Naive thymus-derived CD8-positive, alpha-beta T cell (primary cell): Measurements from ENCODE around the gene IFNE. TPM values are rescaled to one million over a fixed set of nuclear protein-coding genes. Genes with fewer than 3 reads are reported as not detected.

Source experiments
- ATAC-seq, 2 donors: fragments of 150-1000 bp; cut with Tn5 transposase in 1 of 2; sonication (Bioruptor Pico), chemical (Tn5 transposase) in 1 of 2; 1 replicate in 1 of 2; 2 replicates in 1 of 2; pipeline ENCODE4 v1.10.0; 2021; ENCODE audit warnings: mild to moderate bottlenecking in 2 of 2, moderate library complexity in 2 of 2
- POLR2A ChIA-PET: fragments of 350-600 bp; sonication (Branson Sonifier 250); formaldehyde crosslinking; loops from one replicate; lab custom pipeline; 2021; ENCODE audit warnings: antibody characterized with exemption; lab: Charles Lee
- DNase-seq, 10 donors: peaks; one replicate each; pipeline versions ENCODE4 v3.0.0 to v3.0.0-alpha.2; 2020 to 2022
- H3K27ac Mint-ChIP-seq, 10 donors: one replicate each; pipeline ENCODE4 v1.8.0; 2020 to 2022; ENCODE audit warnings: mild to moderate bottlenecking in 10 of 10, mixed read lengths in 10 of 10, moderate library complexity in 4 of 10, inconsistent platforms in 1 of 10
- H3K27me3 Mint-ChIP-seq, 5 donors: one replicate each; pipeline ENCODE4 v1.8.0; 2021 to 2022; ENCODE audit warnings: mixed read lengths in 5 of 5
- H3K36me3 Mint-ChIP-seq, 3 donors: one replicate each; pipeline ENCODE4 v1.8.0; 2020 to 2022; ENCODE audit warnings: mixed read lengths in 3 of 3, mild to moderate bottlenecking in 2 of 3, inconsistent platforms in 1 of 3
- H3K4me1 Mint-ChIP-seq, 4 donors: one replicate each; pipeline ENCODE4 v1.8.0; 2021 to 2022; ENCODE audit warnings: mixed read lengths in 4 of 4
- H3K4me3 Mint-ChIP-seq, 10 donors: one replicate each; pipeline ENCODE4 v1.8.0; 2020 to 2022; ENCODE audit warnings: mild to moderate bottlenecking in 10 of 10, mixed read lengths in 10 of 10, moderate library complexity in 6 of 10, inconsistent platforms in 1 of 10
- H3K9me3 Mint-ChIP-seq, 9 donors: one replicate each; pipeline ENCODE4 v1.8.0; 2020 to 2022; ENCODE audit warnings: mixed read lengths in 9 of 9, mild to moderate bottlenecking in 3 of 9, inconsistent platforms in 1 of 9, moderate library complexity in 1 of 9
- polyA plus RNA-seq, 3 donors: library from polyadenylated mRNA; unstranded; fragments of 300-500 nt; fragmentation: Illumina TruSeq; gene quantifications; one replicate each; pipeline ENCODE4 v1.2.3, GENCODE V29; 2021
- total RNA-seq, 8 experiments: library from RNA in 2 of 8; stranded (reverse) in 2 of 8; gene quantifications; one replicate each; pipeline ENCODE4 v1.2.3 and lab custom pipeline; 2021 to 2026

Gene IFNE
- total and polyA plus RNA-seq, 5 experiments from 2014 or later: 0.23 to 0.44 TPM; not detected in 3

DNA sequence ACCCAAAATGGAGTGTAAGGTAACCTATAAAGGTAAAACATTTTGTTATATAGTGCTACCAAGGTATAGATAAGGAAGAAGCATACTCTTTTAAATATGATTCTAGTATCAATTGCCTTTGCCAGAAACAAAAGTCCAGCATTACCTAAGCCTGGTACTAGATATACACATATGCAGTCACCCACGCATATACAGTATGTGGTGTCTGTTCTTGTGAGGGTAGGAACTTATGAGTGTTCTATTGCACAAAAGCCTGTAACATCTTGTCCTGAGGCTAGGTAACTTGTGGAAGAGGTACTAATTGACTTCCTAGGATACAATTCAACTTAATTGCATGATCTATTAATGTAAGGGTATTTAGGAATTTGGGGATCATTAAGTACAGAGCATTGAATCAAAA is 31.3 kb upstream of the IFNE start:
- POLR2A ChIA-PET: interaction anchor here (0.7 kb wide), 1 partner anchor 63 kb away, joined by 4 read pairs; no protein-coding TSS in a partner anchor
- H3K4me1 Mint-ChIP-seq: peaks cover 0 to 12% (median 2%) of the 10 kb centered on the region in 4 donors

DNA sequence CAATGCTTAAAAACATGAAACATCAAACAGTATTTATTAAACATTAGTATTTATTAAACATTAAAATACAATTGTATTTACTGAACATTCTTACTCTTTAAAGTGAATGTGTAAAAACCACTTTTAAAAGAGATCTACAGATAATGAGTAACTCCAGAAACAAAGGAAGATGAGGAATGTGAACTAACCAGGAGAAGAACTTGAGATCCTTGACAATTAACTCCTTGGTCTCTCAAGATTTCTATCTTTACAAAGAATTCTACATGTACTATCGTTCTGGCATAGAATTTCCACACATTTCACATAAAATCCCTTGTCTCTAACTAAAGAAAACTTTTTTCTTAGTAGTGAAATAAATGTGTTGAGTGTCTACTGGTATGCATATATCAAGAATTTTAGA is 28.7 kb upstream of the IFNE start:
- H3K4me3 Mint-ChIP-seq: no peak overlapping the region
- H3K27me3 Mint-ChIP-seq: no peaks in the 10 kb centered on the region
- no peak overlapping the region for H3K27ac Mint-ChIP-seq
- H3K9me3 Mint-ChIP-seq: no peaks in the 10 kb centered on the region
- POLR2A ChIA-PET: no interaction called here
- no peak for DNase-seq
- H3K4me1 Mint-ChIP-seq: peaks cover 0 to 18% (median 5%) of the 10 kb centered on the region in 4 donors
- peaks cover 0 to 1% (median 0%) of the 10 kb centered on the region in 3 donors for H3K36me3 Mint-ChIP-seq
- ATAC-seq: no peak

More for the DNA sequence above, 31.3 kb upstream of the IFNE start:
- DNase-seq (no peak), ATAC-seq (no peak)
- Mint-ChIP-seq H3K36me3 (peaks cover 0 to 1% (median 0%) of the 10 kb centered on the region in 3 donors), H3K27ac (no peak overlapping the region), H3K9me3 (no peaks in the 10 kb centered on the region), H3K4me3 (no peak overlapping the region), H3K27me3 (no peaks in the 10 kb centered on the region)

DNA sequence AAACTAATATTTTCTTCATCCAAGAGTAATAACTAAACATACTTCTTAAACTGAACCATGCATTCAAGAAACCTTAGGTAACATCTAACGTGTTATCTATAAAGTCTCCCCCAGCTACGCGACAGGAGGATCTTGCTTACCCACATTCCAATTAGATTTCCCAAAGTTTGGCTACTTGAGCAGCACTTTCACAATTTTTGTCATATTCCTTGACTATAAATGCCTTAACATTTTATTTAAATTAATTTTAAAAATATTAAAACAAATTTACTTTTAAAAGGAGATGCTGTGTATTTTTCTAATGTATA is 25.3 kb upstream of the IFNE start:
- H3K36me3 Mint-ChIP-seq: peaks cover 0 to 1% (median 0%) of the 10 kb centered on the region in 3 donors
- ATAC-seq (no peak), DNase-seq (no peak)
- H3K27ac Mint-ChIP-seq: no peak overlapping the region
- peaks cover 0 to 16% (median 5%) of the 10 kb centered on the region in 4 donors for H3K4me1 Mint-ChIP-seq
- H3K27me3 Mint-ChIP-seq: no peaks in the 10 kb centered on the region
- H3K9me3 Mint-ChIP-seq: no peaks in the 10 kb centered on the region
- POLR2A ChIA-PET: no interaction called here
- H3K4me3 Mint-ChIP-seq: no peak overlapping the region

DNA sequence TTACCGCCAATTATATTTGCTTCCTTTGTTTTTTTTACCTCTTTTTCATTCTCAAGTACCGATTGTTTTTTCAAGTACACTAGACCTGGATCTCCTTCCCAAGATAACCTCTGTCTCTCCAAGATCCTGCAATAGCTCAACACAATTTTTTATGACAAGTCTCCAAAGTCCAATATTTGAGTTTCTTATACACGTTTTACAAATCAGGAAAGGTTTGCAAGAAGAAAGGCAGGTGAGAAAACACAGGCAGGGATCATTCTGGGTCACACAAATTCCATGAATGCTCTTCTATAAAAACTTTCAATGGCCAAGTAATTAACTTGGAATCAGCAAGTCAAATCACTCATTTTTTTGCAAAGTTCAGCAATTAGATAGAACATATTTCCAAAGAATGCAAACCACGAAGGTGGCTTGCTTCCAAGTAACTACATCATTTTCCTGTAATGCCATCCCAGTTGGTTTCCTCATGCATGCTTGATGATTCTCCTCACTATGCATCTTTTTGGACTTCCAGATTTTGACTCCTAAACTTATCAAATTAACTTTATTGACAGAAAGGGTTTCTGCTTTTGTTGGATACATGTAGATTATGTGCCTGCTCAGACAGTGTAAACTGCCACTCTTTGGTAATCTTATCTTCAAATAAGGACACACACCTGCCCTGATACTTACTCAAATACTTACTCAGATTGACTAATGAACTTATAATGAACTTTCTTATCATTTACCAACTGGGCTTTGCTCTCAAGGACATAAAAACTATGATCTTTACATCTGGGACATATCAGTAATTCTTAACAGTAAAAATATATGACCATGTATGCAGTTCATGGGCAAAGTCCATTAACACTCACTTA is 24.7 kb upstream of the IFNE start:
- Mint-ChIP-seq H3K9me3 (no peaks in the 10 kb centered on the region), H3K27ac (peak overlapping the region in 3 of 10 donors; percentile 0 to 51 (median 25)), H3K27me3 (no peaks in the 10 kb centered on the region), H3K4me3 (peak overlapping the region in 1 of 10 donors; percentile 16), H3K36me3 (peaks cover 0 to 1% (median 0%) of the 10 kb centered on the region in 3 donors), H3K4me1 (peaks cover 0 to 12% (median 5%) of the 10 kb centered on the region in 4 donors)
- POLR2A ChIA-PET: interaction anchor here (0.6 kb wide), 1 partner anchor 77 kb away, joined by 4 read pairs; no protein-coding TSS in a partner anchor
- DNase-seq (no peak), ATAC-seq (no peak)

DNA sequence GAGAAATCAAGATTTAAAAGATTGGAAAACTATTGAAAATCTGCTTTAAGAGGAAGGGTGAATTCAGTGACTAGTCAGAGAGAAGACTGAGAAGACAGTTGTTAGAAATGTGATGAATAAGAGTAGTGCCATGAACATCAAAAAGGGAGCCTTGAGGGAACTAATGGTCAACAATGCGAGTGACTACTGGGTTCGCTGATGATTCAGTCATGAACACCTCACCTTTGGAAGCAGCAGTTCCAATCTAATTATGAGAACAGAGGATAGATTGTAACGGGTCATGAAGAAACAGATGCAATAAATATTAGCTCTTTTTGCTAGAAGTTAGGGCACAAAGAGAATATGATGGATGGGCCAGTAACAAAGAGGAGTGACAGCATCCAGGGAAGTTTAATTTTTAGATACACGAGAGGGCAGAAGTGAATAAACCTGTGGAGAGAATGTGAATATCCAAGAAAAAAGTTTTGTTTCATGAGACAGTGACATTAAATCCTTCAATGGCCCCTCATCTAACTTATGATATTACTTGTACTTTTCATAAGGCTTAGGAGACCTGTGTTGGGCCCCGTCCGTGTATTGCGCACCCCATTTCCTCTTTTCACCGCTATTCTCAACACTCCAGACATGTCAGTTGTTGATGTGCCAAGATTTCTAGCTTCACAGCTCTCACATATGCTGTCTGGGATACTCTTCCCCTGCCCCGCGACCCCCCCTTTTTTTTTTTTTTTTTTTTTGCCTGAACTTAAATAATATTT is 23.5 kb upstream of the IFNE start:
- Mint-ChIP-seq H3K27ac (no peak overlapping the region), H3K4me1 (peaks cover 0 to 10% (median 5%) of the 10 kb centered on the region in 4 donors), H3K9me3 (no peaks in the 10 kb centered on the region), H3K36me3 (no peaks in the 10 kb centered on the region), H3K27me3 (no peaks in the 10 kb centered on the region), H3K4me3 (peak overlapping the region in 4 of 10 donors; percentile 9 to 38 (median 23))
- ATAC-seq: peak in 1 of 2 donors; percentile 32
- peak in 1 of 10 donors; percentile 2 for DNase-seq
- POLR2A ChIA-PET: no interaction called here

DNA sequence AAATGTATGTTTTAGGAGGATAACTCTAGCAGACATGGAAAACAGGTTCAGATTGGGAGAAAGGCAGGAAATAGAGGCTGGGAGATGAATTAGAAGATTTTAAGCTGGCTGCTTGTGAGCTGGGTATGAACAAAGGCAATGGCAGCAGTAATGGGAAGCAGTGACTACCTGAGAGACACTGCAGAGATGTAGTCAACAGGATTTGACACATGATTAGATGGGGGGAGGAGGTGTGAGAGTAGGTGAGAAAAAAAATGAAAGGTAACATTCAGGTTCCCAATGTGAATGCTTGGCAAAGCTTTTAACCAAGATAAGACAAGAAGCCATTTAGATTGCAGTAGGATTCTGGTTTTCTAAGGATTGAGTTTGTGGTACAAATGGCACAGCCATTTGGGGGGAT is 22.8 kb upstream of the IFNE start:
- Mint-ChIP-seq H3K4me1 (peaks cover 0 to 10% (median 5%) of the 10 kb centered on the region in 4 donors), H3K27me3 (no peaks in the 10 kb centered on the region), H3K4me3 (no peak overlapping the region), H3K9me3 (no peaks in the 10 kb centered on the region), H3K36me3 (no peaks in the 10 kb centered on the region), H3K27ac (no peak overlapping the region)
- POLR2A ChIA-PET: no interaction called here
- DNase-seq (no peak), ATAC-seq (no peak)

DNA sequence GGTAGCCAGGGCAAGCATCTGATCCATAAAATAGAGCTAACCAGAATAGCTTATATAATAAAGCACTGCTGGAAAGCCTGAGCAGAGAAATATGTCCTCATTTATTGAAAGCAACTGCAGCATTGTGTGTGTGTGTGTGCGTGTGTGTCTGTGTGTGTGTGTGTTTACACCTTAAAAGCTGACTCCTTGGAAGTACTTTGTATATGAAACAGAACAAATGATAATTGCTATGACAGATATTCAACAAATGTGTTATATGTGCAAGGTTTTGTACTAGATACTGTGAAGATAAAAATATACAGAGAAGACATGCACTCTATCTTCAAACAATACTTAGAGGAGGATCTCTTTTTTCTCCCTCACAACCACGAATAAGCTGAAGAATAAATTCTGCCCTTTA is 22.0 kb upstream of the IFNE start:
- no peak overlapping the region for H3K4me3 Mint-ChIP-seq
- DNase-seq (no peak), ATAC-seq (no peak)
- H3K27me3 Mint-ChIP-seq: no peaks in the 10 kb centered on the region
- H3K4me1 Mint-ChIP-seq: peaks cover 0 to 10% (median 5%) of the 10 kb centered on the region in 4 donors
- no peaks in the 10 kb centered on the region for H3K9me3 Mint-ChIP-seq
- POLR2A ChIA-PET: interaction anchor here (0.6 kb wide), 1 partner anchor 10 kb away, joined by 3 read pairs; no protein-coding TSS in a partner anchor
- H3K36me3 Mint-ChIP-seq: no peaks in the 10 kb centered on the region
- H3K27ac Mint-ChIP-seq: no peak overlapping the region

DNA sequence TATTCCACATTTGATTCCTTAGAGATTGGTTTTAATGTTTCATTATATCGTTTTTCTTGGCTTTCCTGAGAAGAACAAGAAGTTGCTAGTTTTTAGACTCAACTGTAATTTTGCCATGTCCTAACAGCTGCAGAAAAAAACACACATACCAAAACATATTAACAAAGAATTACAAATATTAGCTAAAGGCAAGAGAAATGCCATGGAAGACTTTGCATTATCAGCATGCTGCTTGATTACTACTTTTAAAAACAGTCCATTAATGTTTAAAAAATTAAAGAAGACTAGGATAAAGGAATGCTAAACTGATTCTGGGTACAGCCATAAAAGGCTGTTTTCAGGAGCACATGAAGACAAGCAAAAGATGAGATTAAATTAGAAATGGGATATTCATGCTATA is 20.5 kb upstream of the IFNE start:
- Mint-ChIP-seq H3K36me3 (no peaks in the 10 kb centered on the region), H3K27ac (peak overlapping the region in 1 of 10 donors; percentile 58), H3K9me3 (no peaks in the 10 kb centered on the region), H3K27me3 (no peaks in the 10 kb centered on the region), H3K4me3 (no peak overlapping the region), H3K4me1 (peaks cover 0 to 10% (median 5%) of the 10 kb centered on the region in 4 donors)
- POLR2A ChIA-PET: no interaction called here
- no peak for ATAC-seq
- DNase-seq: no peak

DNA sequence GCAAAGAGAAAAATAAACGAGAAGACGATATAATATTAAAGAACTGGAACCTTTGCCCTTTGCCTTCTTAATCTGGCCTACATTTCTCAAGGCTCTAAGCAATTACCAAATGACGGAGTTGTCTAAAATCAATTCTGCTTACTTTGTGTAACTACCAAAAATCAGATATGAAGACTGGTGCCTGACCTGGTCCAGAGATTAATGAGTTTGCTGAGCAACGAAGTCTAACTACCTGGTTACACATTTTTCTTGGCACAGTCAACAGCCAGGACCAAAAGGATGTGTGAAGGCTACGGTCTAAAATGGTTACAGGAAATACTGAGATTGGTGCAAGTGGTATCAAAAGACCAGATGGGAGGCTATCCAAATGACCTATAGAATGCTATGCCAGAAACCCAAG is 17.8 kb upstream of the IFNE start:
- POLR2A ChIA-PET: no interaction called here

DNA sequence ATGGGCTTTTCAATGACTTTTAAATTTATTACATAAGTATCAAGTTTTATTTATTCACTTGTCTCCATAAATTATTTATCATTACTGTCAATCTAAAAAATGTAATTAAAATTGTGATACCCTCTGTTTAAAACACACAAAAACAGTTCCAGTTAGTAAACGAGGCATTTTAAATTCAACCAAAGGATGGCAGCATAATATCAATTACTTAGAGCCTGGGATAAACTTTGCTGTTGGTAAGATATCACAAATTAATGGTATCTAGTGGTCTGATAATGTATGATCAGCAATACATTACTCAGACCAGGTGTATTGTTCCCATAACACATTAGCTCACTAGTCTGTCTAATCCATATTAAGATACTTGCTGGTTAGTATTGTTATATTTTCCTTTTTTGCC is 9.6 kb upstream of the IFNE start:
- Mint-ChIP-seq H3K9me3 (no peaks in the 10 kb centered on the region), H3K27me3 (peaks cover 0 to 14% (median 3%) of the 10 kb centered on the region in 5 donors)

More for the DNA sequence above, 17.8 kb upstream of the IFNE start:
- Mint-ChIP-seq H3K27me3 (no peaks in the 10 kb centered on the region), H3K4me1 (peaks cover 0 to 9% (median 5%) of the 10 kb centered on the region in 4 donors), H3K27ac (no peak overlapping the region), H3K36me3 (no peaks in the 10 kb centered on the region), H3K4me3 (no peak overlapping the region), H3K9me3 (no peaks in the 10 kb centered on the region)
- no peak for ATAC-seq
- no peak for DNase-seq

DNA sequence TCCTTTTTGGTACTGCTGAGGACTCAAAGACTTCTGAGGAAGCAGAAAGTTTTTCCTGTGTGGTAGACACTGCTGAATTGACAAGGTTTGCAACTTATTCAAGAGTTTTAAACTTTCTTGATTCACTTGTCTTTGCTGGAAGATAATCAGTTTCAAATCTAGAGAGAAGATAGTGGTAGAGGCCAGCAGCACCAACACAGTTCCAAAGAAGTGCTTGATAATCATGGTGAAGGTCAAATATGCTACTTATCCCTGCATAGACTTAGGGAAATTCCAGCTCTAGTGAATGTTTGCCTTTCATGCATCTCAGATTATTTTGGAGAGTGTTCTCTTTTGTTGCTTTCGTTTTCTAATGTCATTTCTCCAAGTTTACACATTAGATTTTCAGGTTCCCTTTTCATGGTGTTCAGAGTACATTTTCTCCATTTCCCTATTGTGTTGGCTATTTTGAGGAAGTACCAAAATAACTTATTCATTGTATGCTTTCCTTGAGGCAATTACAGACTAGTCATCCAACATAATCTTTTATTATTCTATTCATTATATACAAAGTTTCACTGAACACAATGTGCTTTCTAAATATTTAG is 550 bp downstream of the IFNE start:
- DNase-seq (no peak), ATAC-seq (no peak)
- Mint-ChIP-seq H3K9me3 (peaks cover 4 to 23% (median 13%) of the 10 kb centered on the region in 9 donors), H3K27me3 (peaks cover 0 to 2% (median 0%) of the 10 kb centered on the region in 5 donors), H3K36me3 (peaks cover 2 to 17% (median 15%) of the 10 kb centered on the region in 3 donors), H3K4me3 (no peak overlapping the region), H3K4me1 (peaks cover 0 to 6% (median 3%) of the 10 kb centered on the region in 4 donors), H3K27ac (no peak overlapping the region)
- POLR2A ChIA-PET: no interaction called here

More for the DNA sequence above, 9.6 kb upstream of the IFNE start:
- POLR2A ChIA-PET: no interaction called here
- ATAC-seq: no peak
- peak overlapping the region in 1 of 10 donors; percentile 14 for H3K27ac Mint-ChIP-seq
- no peak for DNase-seq
- peaks cover 0 to 14% (median 8%) of the 10 kb centered on the region in 4 donors for H3K4me1 Mint-ChIP-seq
- H3K36me3 Mint-ChIP-seq: peaks cover 0 to 3% (median 0%) of the 10 kb centered on the region in 3 donors
- H3K4me3 Mint-ChIP-seq: no peak overlapping the region

DNA sequence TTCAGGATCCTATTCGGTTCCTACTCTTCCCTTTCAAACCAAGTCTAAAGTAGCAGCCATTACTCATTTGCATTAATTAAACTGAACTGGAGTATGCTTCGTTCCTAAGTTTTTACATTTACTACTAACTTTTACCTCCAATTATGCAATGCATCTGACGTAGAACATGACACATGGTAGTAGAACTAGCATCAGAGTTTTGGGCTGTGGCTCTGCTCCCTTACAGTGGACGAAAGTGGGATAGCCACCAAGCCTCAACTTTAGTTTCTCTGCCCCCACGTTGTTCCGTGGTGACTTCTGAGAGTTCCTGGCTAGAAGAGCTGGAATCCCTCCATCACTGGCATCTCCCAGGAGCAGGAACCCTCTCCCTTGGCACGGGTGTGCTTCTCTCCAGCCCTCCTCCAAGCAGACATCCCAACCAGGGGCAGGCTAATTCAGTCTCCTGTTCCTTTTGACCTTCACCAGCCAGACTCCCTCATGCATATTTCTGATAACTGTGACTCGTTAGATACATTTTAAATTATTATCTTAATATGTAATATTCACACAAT is 2.9 kb downstream of the IFNE start:
- H3K27me3 Mint-ChIP-seq: peaks cover 0 to 5% (median 0%) of the 10 kb centered on the region in 5 donors
- H3K9me3 Mint-ChIP-seq: peaks cover 0 to 6% (median 0%) of the 10 kb centered on the region in 9 donors
- DNase-seq (no peak), ATAC-seq (no peak)
- H3K4me3 Mint-ChIP-seq: no peak overlapping the region
- POLR2A ChIA-PET: no interaction called here
- H3K27ac Mint-ChIP-seq: no peak overlapping the region
- peaks cover 0 to 3% (median 2%) of the 10 kb centered on the region in 3 donors for H3K36me3 Mint-ChIP-seq
- peaks cover 0 to 6% (median 3%) of the 10 kb centered on the region in 4 donors for H3K4me1 Mint-ChIP-seq
